Measurements from ENCODE around the gene ACAP3. TPM values are rescaled to one million over a fixed set of nuclear protein-coding genes. Genes with fewer than 3 reads are reported as not detected.

The ACAP3 gene
- total RNA-seq, 1 experiment from 2014 or later = 42.2 TPM

DNA sequence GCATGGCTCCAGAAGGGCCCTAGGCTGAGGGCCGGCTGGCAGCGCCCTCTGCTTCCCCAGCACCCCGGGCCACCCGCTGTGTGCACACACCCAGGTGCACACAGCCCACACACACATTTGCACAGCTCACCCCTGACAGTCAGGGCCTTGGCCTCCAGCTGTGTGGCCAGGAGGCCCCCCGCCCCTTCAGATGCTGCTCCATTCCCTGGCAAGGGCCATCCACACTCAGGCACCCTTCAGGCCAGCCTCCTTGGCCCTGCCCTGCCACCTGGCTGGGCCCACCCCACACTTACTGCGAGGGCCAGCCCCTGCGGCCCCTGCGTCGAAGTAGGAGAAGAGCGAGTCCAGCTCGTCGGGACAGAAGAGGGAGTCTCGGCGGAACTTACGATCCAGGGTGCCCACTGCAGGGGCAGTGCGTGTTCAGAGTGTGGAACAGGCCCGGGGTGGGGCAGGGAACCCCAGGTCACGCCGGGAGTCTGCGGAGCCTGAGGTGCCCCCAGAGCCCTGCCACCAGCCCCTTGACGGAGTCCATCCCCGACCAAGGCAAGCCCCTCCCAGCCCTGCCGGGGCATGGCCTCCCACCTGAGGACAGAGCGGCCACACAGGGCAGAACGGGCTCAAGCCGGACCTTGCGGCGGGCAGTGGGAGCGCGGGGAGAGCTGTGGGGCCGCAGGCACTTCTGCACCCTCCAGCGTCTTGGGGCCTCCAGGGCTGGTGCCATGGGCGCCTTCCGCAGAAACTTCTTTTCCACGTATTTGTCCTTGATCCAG is 12.4 kb downstream of the ACAP3 start:
- TF ChIP-seq ZBTB21 (CRISPR knock-in tag; IDR thresholded peaks at IDR 0.05; ENCODE audit: borderline replicate concordance) (no peak), NFYB (CRISPR knock-in tag; conservative IDR thresholded peaks at IDR 0.05; ENCODE audit: low read depth) (no peak), ZNF317 (CRISPR knock-in tag; IDR thresholded peaks at IDR 0.05; ENCODE audit: borderline replicate concordance, low read depth) (no peak), TCF7 (CRISPR knock-in tag; IDR thresholded peaks at IDR 0.05; ENCODE audit: low read depth) (no peak)
- POLR2A ChIA-PET = interaction anchor here (0.8 to 1.0 kb wide), 2 partner anchors 9 to 16 kb away, joined by 3 to 4 read pairs; partner anchors contain the start of gene SCNN1D
- Mint-ChIP-seq H3K27me3 (ENCODE audit: low read depth) (no peaks in the 10 kb centered on the region), H3K36me3 (no peaks in the 10 kb centered on the region), H3K4me1 (peaks cover 4% of the 10 kb centered on the region; the same call in 1 of the 2 replicates), H3K9me3 (no peaks in the 10 kb centered on the region), H3K4me3 (no peak overlapping the region), H3K27ac (no peak overlapping the region)
- CTCF ChIA-PET = no interaction called here
- DNase-seq (ENCODE audit: low spot score) (no peak), ATAC-seq (no peak)

DNA sequence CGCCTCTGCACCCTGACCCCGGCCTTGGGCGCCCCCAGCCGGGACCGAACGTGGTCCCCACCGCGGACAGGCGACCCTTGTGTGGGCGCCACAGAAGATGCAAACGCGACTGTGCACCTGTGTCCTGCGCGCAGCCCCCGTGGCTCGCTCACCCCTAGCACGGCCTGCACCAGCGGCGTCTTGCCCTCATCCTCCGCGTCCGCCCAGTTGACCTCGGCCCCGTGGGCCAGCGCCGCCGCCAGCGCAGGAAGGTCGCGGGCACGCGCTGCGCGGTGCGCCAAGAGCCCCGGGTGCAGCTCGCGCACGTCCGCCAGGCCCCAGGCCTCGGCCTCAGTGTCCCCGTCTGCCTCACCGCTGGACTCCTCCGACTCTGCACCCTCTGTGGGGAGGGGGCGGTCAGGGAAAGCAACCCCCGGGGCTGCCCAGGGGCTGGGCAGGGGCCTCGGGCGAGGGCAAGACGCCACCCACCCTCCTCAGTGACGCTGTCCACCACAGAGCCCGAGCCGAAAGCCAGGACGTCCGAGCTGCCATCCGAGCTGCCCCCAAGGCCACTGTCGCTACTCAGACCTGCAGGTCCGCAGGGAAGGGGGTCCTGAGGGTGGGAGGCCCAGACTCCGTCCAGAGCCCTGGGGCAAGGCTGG is 13.4 kb downstream of the ACAP3 start:
- DNase-seq (ENCODE audit: low spot score) = no peak
- H3K27ac Mint-ChIP-seq = no peak overlapping the region
- no peaks in the 10 kb centered on the region for H3K9me3 Mint-ChIP-seq
- TF ChIP-seq RELA (CRISPR knock-in tag; IDR thresholded peaks at IDR 0.05; ENCODE audit: borderline replicate concordance) = no peak
- no peak for TF ChIP-seq SMAD4 (CRISPR knock-in tag; IDR thresholded peaks at IDR 0.05)
- no peak for TF ChIP-seq CREM (CRISPR knock-in tag; IDR thresholded peaks at IDR 0.05)
- no peak for ATAC-seq
- peaks cover 4% of the 10 kb centered on the region; the same call in 1 of the 2 replicates for H3K4me1 Mint-ChIP-seq
- POLR2A ChIA-PET = no interaction called here
- H3K4me3 Mint-ChIP-seq = no peak overlapping the region
- no peaks in the 10 kb centered on the region for H3K27me3 Mint-ChIP-seq (ENCODE audit: low read depth)
- no peaks in the 10 kb centered on the region for H3K36me3 Mint-ChIP-seq
- CTCF ChIA-PET = no interaction called here

DNA sequence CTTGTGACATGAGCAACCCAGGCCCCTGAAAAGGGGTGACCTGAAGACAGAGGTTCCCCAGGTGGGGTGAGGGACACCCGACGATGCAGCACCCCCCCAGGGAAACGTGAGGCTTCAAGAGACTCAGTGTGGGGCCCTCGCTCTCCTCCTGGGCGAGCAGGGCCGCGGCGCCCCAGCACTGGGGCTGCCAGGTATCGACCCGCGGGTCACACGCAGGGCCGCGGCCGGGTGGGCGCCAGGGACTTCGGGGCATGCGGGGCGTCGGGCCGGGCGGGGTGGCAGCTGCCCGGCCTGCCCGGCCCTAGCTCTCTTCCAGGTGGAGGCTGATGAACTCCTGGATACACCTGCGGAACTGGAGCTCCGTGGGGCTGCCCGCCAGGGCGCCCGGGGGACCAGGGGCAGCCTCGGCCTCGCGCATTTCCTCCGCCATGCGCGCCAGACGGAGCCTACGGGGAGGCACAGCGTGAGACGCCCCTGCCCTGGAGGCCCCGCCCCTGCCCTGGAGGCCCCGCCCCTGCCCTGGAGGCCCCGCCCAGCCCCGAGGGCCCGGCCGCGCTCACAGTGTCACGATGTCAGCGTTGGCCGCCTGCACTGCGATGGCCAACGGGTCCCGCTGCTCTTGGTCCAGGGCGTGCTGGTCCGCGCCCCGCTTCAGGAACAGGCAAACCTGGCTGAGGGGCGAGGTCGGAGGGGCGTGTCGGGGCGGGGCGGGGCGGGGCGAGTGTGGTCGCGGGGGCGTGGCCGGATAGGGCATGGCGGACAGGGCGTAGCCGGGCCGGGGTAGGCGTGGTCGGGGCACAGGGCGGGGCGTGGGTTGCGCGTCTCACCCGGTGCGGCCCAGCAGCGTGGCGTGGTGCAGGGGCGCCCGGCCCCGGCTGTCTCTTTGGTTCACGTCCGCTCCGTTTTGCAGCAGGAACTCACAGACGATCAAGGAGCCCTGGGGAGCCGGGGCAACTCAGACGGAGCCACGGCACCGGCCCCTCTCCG is 14.2 kb downstream of the ACAP3 start:
- CTCF ChIA-PET = interaction anchor here (1.0 to 4.3 kb wide), 2 partner anchors 9 to 171 kb away, joined by 3 to 81 read pairs; no protein-coding TSS in a partner anchor
- Mint-ChIP-seq H3K27me3 (ENCODE audit: low read depth) (no peaks in the 10 kb centered on the region), H3K9me3 (no peaks in the 10 kb centered on the region), H3K4me1 (peaks cover 4% of the 10 kb centered on the region; the same call in 1 of the 2 replicates), H3K4me3 (no peak overlapping the region), H3K36me3 (no peaks in the 10 kb centered on the region), H3K27ac (no peak overlapping the region)
- ATAC-seq (peak; percentile 73), DNase-seq (ENCODE audit: low spot score) (peak; percentile 73)
- TF ChIP-seq TCF7 (CRISPR knock-in tag; IDR thresholded peaks at IDR 0.05; ENCODE audit: low read depth) (0 out of 2 replicates have a peak, but pooled peaks have one; percentile 16), GRHL2 (CRISPR knock-in tag; IDR thresholded peaks at IDR 0.05; ENCODE audit: insufficient replicate concordance, severe bottlenecking) (no peak), SP1 (CRISPR knock-in tag; conservative IDR thresholded peaks at IDR 0.05) (peak; percentile 37; the same call in 1 of the 2 replicates), NR2C2 (CRISPR knock-in tag; IDR thresholded peaks at IDR 0.05) (no peak)
- POLR2A ChIA-PET = no interaction called here

DNA sequence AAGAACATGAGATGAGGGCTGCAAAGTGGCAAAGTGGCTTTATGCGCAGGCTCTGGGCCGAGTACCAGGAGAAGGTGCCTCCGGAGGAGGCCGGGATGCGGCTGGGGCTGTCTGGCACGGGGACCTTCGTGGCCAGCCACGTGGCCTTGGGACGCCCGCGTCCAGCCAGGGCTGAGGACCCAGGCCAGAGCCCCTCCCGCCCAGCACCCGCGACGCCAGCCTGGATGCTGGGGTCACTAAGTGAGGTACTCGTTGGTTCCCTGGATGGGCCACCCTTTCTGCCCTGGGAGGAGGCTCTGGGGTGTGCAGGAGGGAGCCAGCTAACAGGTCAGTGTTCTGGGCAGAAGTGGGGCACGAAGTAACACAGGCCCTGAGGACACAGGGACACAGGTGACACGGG is 14.9 kb downstream of the ACAP3 start:
- ChIA-PET CTCF (interaction anchor here (0.6 to 4.3 kb wide), 9 partner anchors 9 to 316 kb away, joined by 3 to 81 read pairs (median 7); partner anchors contain the start of genes SCNN1D and UBE2J2), POLR2A (no interaction called here)
- Mint-ChIP-seq H3K27me3 (ENCODE audit: low read depth) (no peaks in the 10 kb centered on the region), H3K36me3 (no peaks in the 10 kb centered on the region), H3K4me1 (peaks cover 4% of the 10 kb centered on the region; the same call in 1 of the 2 replicates), H3K27ac (no peak overlapping the region), H3K9me3 (no peaks in the 10 kb centered on the region), H3K4me3 (no peak overlapping the region)
- TF ChIP-seq, protein P1, sequence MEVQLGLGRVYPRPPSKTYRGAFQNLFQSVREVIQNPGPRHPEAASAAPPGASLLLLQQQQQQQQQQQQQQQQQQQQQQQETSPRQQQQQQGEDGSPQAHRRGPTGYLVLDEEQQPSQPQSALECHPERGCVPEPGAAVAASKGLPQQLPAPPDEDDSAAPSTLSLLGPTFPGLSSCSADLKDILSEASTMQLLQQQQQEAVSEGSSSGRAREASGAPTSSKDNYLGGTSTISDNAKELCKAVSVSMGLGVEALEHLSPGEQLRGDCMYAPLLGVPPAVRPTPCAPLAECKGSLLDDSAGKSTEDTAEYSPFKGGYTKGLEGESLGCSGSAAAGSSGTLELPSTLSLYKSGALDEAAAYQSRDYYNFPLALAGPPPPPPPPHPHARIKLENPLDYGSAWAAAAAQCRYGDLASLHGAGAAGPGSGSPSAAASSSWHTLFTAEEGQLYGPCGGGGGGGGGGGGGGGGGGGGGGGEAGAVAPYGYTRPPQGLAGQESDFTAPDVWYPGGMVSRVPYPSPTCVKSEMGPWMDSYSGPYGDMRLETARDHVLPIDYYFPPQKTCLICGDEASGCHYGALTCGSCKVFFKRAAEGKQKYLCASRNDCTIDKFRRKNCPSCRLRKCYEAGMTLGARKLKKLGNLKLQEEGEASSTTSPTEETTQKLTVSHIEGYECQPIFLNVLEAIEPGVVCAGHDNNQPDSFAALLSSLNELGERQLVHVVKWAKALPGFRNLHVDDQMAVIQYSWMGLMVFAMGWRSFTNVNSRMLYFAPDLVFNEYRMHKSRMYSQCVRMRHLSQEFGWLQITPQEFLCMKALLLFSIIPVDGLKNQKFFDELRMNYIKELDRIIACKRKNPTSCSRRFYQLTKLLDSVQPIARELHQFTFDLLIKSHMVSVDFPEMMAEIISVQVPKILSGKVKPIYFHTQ (CRISPR knock-in tag; IDR thresholded peaks at IDR 0.05) = no peak
- no peak for TF ChIP-seq MXD4 (CRISPR knock-in tag; IDR thresholded peaks at IDR 0.05; ENCODE audit: borderline replicate concordance)
- TF ChIP-seq, protein P2, sequence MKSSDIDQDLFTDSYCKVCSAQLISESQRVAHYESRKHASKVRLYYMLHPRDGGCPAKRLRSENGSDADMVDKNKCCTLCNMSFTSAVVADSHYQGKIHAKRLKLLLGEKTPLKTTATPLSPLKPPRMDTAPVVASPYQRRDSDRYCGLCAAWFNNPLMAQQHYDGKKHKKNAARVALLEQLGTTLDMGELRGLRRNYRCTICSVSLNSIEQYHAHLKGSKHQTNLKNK (CRISPR knock-in tag; IDR thresholded peaks at IDR 0.05) = no peak
- TF ChIP-seq ETV6 (CRISPR knock-in tag; IDR thresholded peaks at IDR 0.05) = no peak
- ATAC-seq = no peak
- DNase-seq (ENCODE audit: low spot score) = no peak

Measured in WTC11 (cell line).